HG02763 (cell line): ENCODE data around the gene LMX1B.

Experiments
- ATAC-seq: cut with Tn5 transposase; IDR thresholded peaks from one replicate; pipeline ENCODE4 v1.9.1; 2021; ENCODE audit warnings: mild to moderate bottlenecking, moderate library complexity; ENCODE audit not compliant: unreplicated experiment

LMX1B gene

GRCh38 chr9:126693428-126693944 lies 79.8 kb downstream of the LMX1B start:
- no peak for ATAC-seq

- ATAC-seq, result no peak
Observed at GRCh38 chr9:126694206-126695081, 80.7 kb downstream of the LMX1B start.

- no peak for ATAC-seq
Observed at GRCh38 chr9:126695186-126695585, 81.5 kb downstream of the LMX1B start.

- ATAC-seq, result no peak
Observed at GRCh38 chr9:126695701-126696400, 82.1 kb downstream of the LMX1B start.

GRCh38 chr9:126696401-126697145 lies 82.8 kb downstream of the LMX1B start:
- no peak for ATAC-seq

- no peak for ATAC-seq
Observed at GRCh38 chr9:126697330-126697729, 83.6 kb downstream of the LMX1B start.

GRCh38 chr9:126698251-126698650 lies 84.5 kb downstream of the LMX1B start:
- ATAC-seq, result no peak

- no peak for ATAC-seq
Observed at GRCh38 chr9:126698756-126699155, 85.0 kb downstream of the LMX1B start.

GRCh38 chr9:126699401-126699881 lies 85.7 kb downstream of the LMX1B start:
- ATAC-seq, result no peak

GRCh38 chr9:126700296-126700695 lies 86.6 kb downstream of the LMX1B start:
- no peak for ATAC-seq

- ATAC-seq, result no peak
Observed at GRCh38 chr9:126700903-126701812, 87.4 kb downstream of the LMX1B start.

GRCh38 chr9:126701813-126702140 lies 88.0 kb downstream of the LMX1B start:
- ATAC-seq, result no peak

GRCh38 chr9:126702151-126703001 lies 88.6 kb downstream of the LMX1B start:
- no peak for ATAC-seq

- ATAC-seq, result no peak
Observed at GRCh38 chr9:126703002-126703865, 89.5 kb downstream of the LMX1B start.

- ATAC-seq, result no peak
Observed at GRCh38 chr9:126703866-126704156, 90.1 kb downstream of the LMX1B start.

- ATAC-seq, result no peak
Observed at GRCh38 chr9:126704157-126704891, 90.6 kb downstream of the LMX1B start.

- ATAC-seq, result no peak
Observed at GRCh38 chr9:126704892-126705766, 91.4 kb downstream of the LMX1B start.
